C4-2B (cell line): ENCODE results near the gene PCDH9.

Experiments
- CTCF ChIP-seq: fragments of 450-650 bp; conservative IDR thresholded peaks from 2 replicates; pipeline ENCODE4 v1.5.1; 2017; ENCODE audit warnings: mild to moderate bottlenecking
- ZFX ChIP-seq: fragments of 450-650 bp; IDR thresholded peaks from 2 replicates; pipeline ENCODE4 v1.6.1; 2017

- TF ChIP-seq CTCF (no peak), ZFX (no peak)
Measured at GRCh38 chr13:67267136-67267535, 37.0 kb upstream of the PCDH9 start.
